Lung (tissue), 12 donors: ENCODE measurements around the gene SLC35F1. TPM values are rescaled to one million over a fixed set of nuclear protein-coding genes. Genes with fewer than 3 reads are reported as not detected.

Source experiments
- ATAC-seq: fragments of 200-7000 bp; cut with Tn5 transposase; one replicate; pipeline ENCODE4 v1.9.1; 2020; ENCODE audit warnings: moderate number of reproducible peaks; ENCODE audit not compliant: insufficient read depth, low FRiP score
- DNase-seq, 3 donors: peaks; one replicate each; pipeline ENCODE4 v3.0.0-alpha.2; 2013 to 2017
- H3K27ac ChIP-seq, 2 donors: one replicate each; pipeline ENCODE4 v1.5.1; 2013; ENCODE audit warnings: mild to moderate bottlenecking in 2 of 2, moderate library complexity in 2 of 2, control low read depth in 1 of 2, inconsistent platforms in 1 of 2, low read depth in 1 of 2, low read length in 1 of 2
- H3K27me3 ChIP-seq, 3 donors: one replicate each; pipeline ENCODE4 v1.5.1; 2013; ENCODE audit warnings: low read length in 2 of 3; ENCODE audit not compliant: control insufficient read depth in 3 of 3, insufficient read depth in 3 of 3
- H3K36me3 ChIP-seq, 4 donors: one replicate each; pipeline ENCODE4 v1.5.1; 2013; ENCODE audit warnings: low read length in 4 of 4, mild to moderate bottlenecking in 1 of 4, moderate library complexity in 1 of 4; ENCODE audit not compliant: control insufficient read depth in 4 of 4, insufficient read depth in 4 of 4
- H3K4me1 ChIP-seq, 5 donors: one replicate each; pipeline ENCODE4 v1.5.1; 2013; ENCODE audit warnings: low read length in 5 of 5, mild to moderate bottlenecking in 2 of 5, moderate library complexity in 1 of 5; ENCODE audit not compliant: control insufficient read depth in 5 of 5, insufficient read depth in 5 of 5
- H3K4me3 ChIP-seq: one replicate; pipeline ENCODE4 v1.5.1; 2013; ENCODE audit warnings: mild to moderate bottlenecking, control low read depth, moderate library complexity
- H3K9ac ChIP-seq, 2 donors: one replicate each; pipeline ENCODE4 v1.5.1; 2013; ENCODE audit warnings: low read length in 2 of 2, control low read depth in 1 of 2; ENCODE audit not compliant: insufficient read depth in 1 of 2
- H3K9me3 ChIP-seq, 4 donors: one replicate each; pipeline ENCODE4 v1.5.1; 2013; ENCODE audit warnings: low read length in 3 of 4, mild to moderate bottlenecking in 1 of 4, moderate library complexity in 1 of 4; ENCODE audit not compliant: control insufficient read depth in 4 of 4, insufficient read depth in 3 of 4
- CTCF ChIP-seq: IDR thresholded peaks from 2 replicates; pipeline ENCODE4 v1.5.1; 2012; ENCODE audit warnings: mild to moderate bottlenecking; ENCODE audit errors: control extremely low read depth, extremely low read depth
- WGBS, 2 donors: extraction: QIAGEN DNeasy Blood & Tissue Kit; methylation state at CpG; one replicate each; pipeline ENCODE4 v1.1.7; 2013; 5-methylcytosine and 5-hydroxymethylcytosine counted together
- polyA plus RNA-seq, 2 donors: library from polyadenylated mRNA; stranded (reverse); fragments of 200-250 nt; gene quantifications; one replicate each; pipeline ENCODE4 v1.2.1, GENCODE V29; 2013
- total RNA-seq, 2 donors: library from RNA; depleted of rRNA in 1 of 2; stranded (reverse); fragments of >200 nt in 1 of 2; gene quantifications; one replicate each; pipeline ENCODE4 v1.2.1, GENCODE V29; 2014 to 2021
- donor health status: control.
- donor health status: control.
- donor health status: Bipolar disorder and iron deficiency.
- donor health status: healthy.
- donor health status: DM: yes; HTN: yes; CAD: no.

SLC35F1 gene
- total and polyA plus RNA-seq, 4 donors = 0.04 to 5.7 (median 0.07) TPM

- Histone ChIP-seq H3K4me1 (peaks cover 0 to 17% (median 13%) of the 10 kb centered on the region in 5 donors), H3K4me3 (no peak overlapping the region), H3K36me3 (no peaks in the 10 kb centered on the region), H3K9ac (no peak overlapping the region), H3K27ac (no peak overlapping the region), H3K9me3 (peaks cover 0 to 2% (median 0%) of the 10 kb centered on the region in 4 donors), H3K27me3 (no peaks in the 10 kb centered on the region)
- ATAC-seq = no peak
- no peak for TF ChIP-seq CTCF
- no peak for DNase-seq
- WGBS, 2 donors = 61 to 67% methylated on average over 2 of the region's 2 CpGs
Measured at GRCh38 chr6:118102401-118102800, 195.3 kb downstream of the SLC35F1 start.

GRCh38 chr6:118103381-118104146 is 196.5 kb downstream of the SLC35F1 start:
- Histone ChIP-seq H3K4me3 (no peak overlapping the region), H3K4me1 (peaks cover 0 to 17% (median 13%) of the 10 kb centered on the region in 5 donors), H3K36me3 (no peaks in the 10 kb centered on the region), H3K27ac (no peak overlapping the region), H3K9me3 (peaks cover 0 to 2% (median 0%) of the 10 kb centered on the region in 4 donors), H3K27me3 (no peaks in the 10 kb centered on the region), H3K9ac (no peak overlapping the region)
- TF ChIP-seq CTCF = no peak
- WGBS, 2 donors = 65 to 78% methylated on average over 5 of the region's 5 CpGs
- DNase-seq (peak; percentile 16 to 61 (median 58)), ATAC-seq (no peak)

- DNase-seq = no peak
- no peak for ATAC-seq
- Histone ChIP-seq H3K9me3 (no peaks in the 10 kb centered on the region), H3K27ac (no peak overlapping the region), H3K27me3 (no peaks in the 10 kb centered on the region), H3K4me1 (peaks cover 0 to 2% (median 0%) of the 10 kb centered on the region in 5 donors), H3K36me3 (no peaks in the 10 kb centered on the region), H3K9ac (no peak overlapping the region), H3K4me3 (no peak overlapping the region)
- TF ChIP-seq CTCF = no peak
- WGBS, 2 donors = 71 to 73% methylated on average over 3 of the region's 3 CpGs
Measured at GRCh38 chr6:118122161-118122725, 215.2 kb downstream of the SLC35F1 start.
